ENCODE results near the gene ST3GAL6. TPM values are rescaled to one million over a fixed set of nuclear protein-coding genes. Genes with fewer than 3 reads are reported as not detected.

ST3GAL6 gene
- total and polyA plus RNA-seq, 2 of the 8 experiments (the other 6 are each of a cell fraction or from before 2014, with no cell fraction given): 3.3 to 6.1 TPM

DNA sequence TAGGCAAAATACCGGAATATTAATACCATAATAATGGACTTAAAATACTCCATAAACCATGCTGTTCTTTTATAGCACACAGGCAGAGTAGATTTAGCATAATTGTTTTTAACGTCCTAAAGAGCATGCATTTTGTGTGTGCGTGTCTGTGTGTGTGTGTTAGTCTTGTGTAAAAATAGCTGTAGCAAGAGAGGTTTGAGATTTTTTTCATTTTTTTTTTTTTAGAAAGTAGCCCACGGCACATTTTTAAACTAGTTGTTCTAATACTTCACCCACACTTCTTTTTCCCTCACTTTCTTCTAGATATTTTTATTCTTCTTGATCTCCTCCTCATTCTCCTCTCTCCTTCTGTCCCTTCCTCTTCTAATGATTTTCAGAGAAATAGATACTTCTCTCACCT lies 7.5 kb upstream of the ST3GAL6 start:
- POLR2A ChIA-PET (ENCODE audit: partially characterized antibody): no interaction called here
- no peak overlapping the region for H4K91ac ChIP-seq (replicated peaks; ENCODE audit: insufficient read length, low read length)
- no peak overlapping the region for H3K4ac ChIP-seq (replicated peaks; ENCODE audit: insufficient read length, low read depth, low read length)
- no peak overlapping the region for H4K8ac ChIP-seq (ENCODE audit: extremely low read depth, insufficient read depth, low read length)
- H3K9me3 ChIP-seq (ENCODE audit: insufficient read depth in 2 of 2, low read depth in 1 of 2, low read length in 1 of 2): no peaks in the 10 kb centered on the region
- no peak overlapping the region for H2AFZ ChIP-seq (ENCODE audit: low read length)
- no peak overlapping the region for H2AK5ac ChIP-seq (ENCODE audit: low read depth, low read length)
- CTCF ChIA-PET (ENCODE audit: partially characterized antibody): interaction anchor here (1.0 to 1.8 kb wide), 2 partner anchors 35 to 62 kb away, joined by 3 read pairs; no protein-coding TSS in a partner anchor
- no peak overlapping the region for H3K14ac ChIP-seq (ENCODE audit: insufficient read length)
- no peak overlapping the region for H3K4me3 ChIP-seq (ENCODE audit: extremely low read depth in 1 of 4, insufficient read depth in 2 of 4, low read depth in 3 of 4, low read length in 4 of 4)
- H3K23me2 ChIP-seq (ENCODE audit: low read depth, low read length): no peaks in the 10 kb centered on the region
- H3K56ac ChIP-seq (replicated peaks; ENCODE audit: insufficient read length, low read depth, low read length): no peak overlapping the region
- no peaks in the 10 kb centered on the region for H3K27me3 ChIP-seq (replicated peaks in 1 of 4; ENCODE audit: control insufficient read depth in 3 of 4, extremely low read depth in 1 of 4, insufficient read depth in 3 of 4, low read length in 3 of 4)
- H3K4me2 ChIP-seq (ENCODE audit: insufficient read depth in 1 of 2, low read depth in 2 of 2, low read length in 2 of 2): no peak overlapping the region
- H3K18ac ChIP-seq (ENCODE audit: extremely low read depth, low read length): no peak overlapping the region
- no peak overlapping the region for H2BK20ac ChIP-seq (ENCODE audit: low read length)
- H3K9ac ChIP-seq (replicated peaks in 1 of 4; ENCODE audit: extremely low read depth in 1 of 4, low read depth in 3 of 4, low read length in 3 of 4): no peak overlapping the region
- FAIRE-seq: no peak
- no peak overlapping the region for H4K5ac ChIP-seq (ENCODE audit: insufficient read length, low read depth, low read length)
- H3K36me3 ChIP-seq (ENCODE audit: control insufficient read depth in 2 of 4, insufficient read depth in 4 of 4, low read length in 3 of 4): no peaks in the 10 kb centered on the region
- H3K27ac ChIP-seq (ENCODE audit: low read depth, low read length): no peak overlapping the region
- WGBS, 2 experiments (ENCODE audit: extremely low coverage in 1 of 2, insufficient coverage in 1 of 2, insufficient read length in 1 of 2, insufficient replicate concordance in 2 of 2, low coverage in 1 of 2, low lambda C conversion rate in 2 of 2, missing lambda C conversion rate in 1 of 2): 91% methylated on average over 4 of the region's 4 CpGs; no CpG with 5 or more reads in 1 of the 2 experiments
- H2BK12ac ChIP-seq (ENCODE audit: low read depth, low read length): no peak overlapping the region
- H3K79me1 ChIP-seq (ENCODE audit: low read depth, low read length): no peaks in the 10 kb centered on the region
- H3K4me1 ChIP-seq (replicated peaks in 1 of 4; ENCODE audit: control insufficient read depth in 3 of 4, insufficient read depth in 4 of 4, low read length in 3 of 4): no peaks in the 10 kb centered on the region
- DNase-seq (ENCODE audit: low read depth in 1 of 2, low spot score in 2 of 2): no peak
- no peak overlapping the region for H3K23ac ChIP-seq (ENCODE audit: insufficient read length)
- no peak overlapping the region for H2BK15ac ChIP-seq (ENCODE audit: low read length)
- no peak overlapping the region for H2BK120ac ChIP-seq (replicated peaks; ENCODE audit: low read depth, low read length)
- no peaks in the 10 kb centered on the region for H4K20me1 ChIP-seq (replicated peaks in 1 of 2; ENCODE audit: control insufficient read depth in 1 of 2, insufficient read depth in 2 of 2, low read length in 2 of 2)
- H2BK5ac ChIP-seq (ENCODE audit: low read depth, low read length): no peak overlapping the region
- no peaks in the 10 kb centered on the region for H3K79me2 ChIP-seq (ENCODE audit: control insufficient read depth in 1 of 2, insufficient read depth in 2 of 2, low read length in 2 of 2)
- TF ChIP-seq RFX5 (IDR thresholded peaks at IDR 0.05; ENCODE audit: borderline replicate concordance, low read depth, low read length) (no peak), RXRA (IDR thresholded peaks at IDR 0.05; ENCODE audit: insufficient read depth, low read depth, low read length) (no peak), SP4 (IDR thresholded peaks at IDR 0.05; ENCODE audit: low read length) (no peak), CHD1 (IDR thresholded peaks at IDR 0.05; ENCODE audit: low read depth, low read length) (no peak), TEAD4 (IDR thresholded peaks at IDR 0.05; ENCODE audit: low read depth, low read length) (no peak), KDM4A (IDR thresholded peaks at IDR 0.05; ENCODE audit: low read depth, low read length, severe bottlenecking) (no peak), HDAC6 (IDR thresholded peaks at IDR 0.05; ENCODE audit: low read depth, low read length) (no peak)
- TF ChIP-seq, protein P1, sequence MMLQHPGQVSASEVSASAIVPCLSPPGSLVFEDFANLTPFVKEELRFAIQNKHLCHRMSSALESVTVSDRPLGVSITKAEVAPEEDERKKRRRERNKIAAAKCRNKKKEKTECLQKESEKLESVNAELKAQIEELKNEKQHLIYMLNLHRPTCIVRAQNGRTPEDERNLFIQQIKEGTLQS (IDR thresholded peaks at IDR 0.05; ENCODE audit: insufficient read depth, low read depth, low read length): no peak
